ENCODE measurements around the gene MTHFSD. TPM values are rescaled to one million over a fixed set of nuclear protein-coding genes. Genes with fewer than 3 reads are reported as not detected.

MTHFSD gene
- total RNA-seq, 6 donors from 2014 or later: 13.8 to 39.8 (median 22.0) TPM

DNA sequence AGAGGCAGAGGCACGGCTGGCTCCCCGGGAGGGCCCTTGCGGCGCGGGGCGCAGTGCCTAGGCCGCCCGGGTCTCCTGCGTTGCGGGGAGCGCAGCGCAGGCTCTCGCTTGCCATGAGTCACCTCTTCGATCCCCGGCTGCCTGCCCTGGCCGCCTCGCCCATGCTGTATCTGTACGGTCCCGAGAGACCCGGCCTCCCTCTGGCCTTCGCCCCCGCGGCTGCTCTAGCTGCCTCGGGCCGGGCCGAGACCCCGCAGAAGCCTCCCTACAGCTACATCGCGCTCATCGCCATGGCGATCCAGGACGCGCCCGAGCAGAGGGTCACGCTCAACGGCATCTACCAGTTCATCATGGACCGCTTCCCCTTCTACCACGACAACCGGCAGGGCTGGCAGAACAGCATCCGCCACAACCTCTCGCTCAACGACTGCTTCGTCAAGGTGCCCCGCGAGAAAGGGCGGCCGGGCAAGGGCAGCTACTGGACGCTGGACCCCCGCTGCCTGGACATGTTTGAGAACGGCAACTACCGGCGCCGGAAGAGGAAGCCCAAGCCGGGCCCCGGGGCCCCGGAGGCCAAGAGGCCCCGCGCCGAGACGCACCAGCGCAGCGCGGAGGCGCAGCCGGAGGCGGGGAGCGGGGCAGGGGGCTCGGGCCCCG lies 23.7 kb upstream of the MTHFSD start:
- no peaks in the 10 kb centered on the region for H3K36me3 ChIP-seq
- ATAC-seq (ENCODE audit: low FRiP score in 2 of 2): peak in 1 of 2 donors; percentile 13
- H3K9me3 ChIP-seq: no peaks in the 10 kb centered on the region
- H3K4me3 ChIP-seq: peak overlapping the region in 3 of 4 donors; percentile 12 to 42 (median 36)
- peaks cover 0 to 39% (median 13%) of the 10 kb centered on the region in 4 donors for H3K27me3 ChIP-seq
- DNase-seq: peak in 1 of 2 donors; percentile 82
- TF ChIP-seq POLR2A (IDR thresholded peaks at IDR 0.05) (no peak), CTCF (IDR thresholded peaks at IDR 0.05) (no peak), EP300 (IDR thresholded peaks at IDR 0.05) (no peak), POLR2AphosphoS5 (IDR thresholded peaks at IDR 0.05) (no peak)
- peak overlapping the region; percentile 45 to 77 (median 63) for H3K27ac ChIP-seq
- WGBS, 2 donors: 2 to 9% methylated on average over 19 to 45 of the region's 69 CpGs
- peaks cover 16 to 41% (median 33%) of the 10 kb centered on the region in 4 donors for H3K4me1 ChIP-seq

DNA sequence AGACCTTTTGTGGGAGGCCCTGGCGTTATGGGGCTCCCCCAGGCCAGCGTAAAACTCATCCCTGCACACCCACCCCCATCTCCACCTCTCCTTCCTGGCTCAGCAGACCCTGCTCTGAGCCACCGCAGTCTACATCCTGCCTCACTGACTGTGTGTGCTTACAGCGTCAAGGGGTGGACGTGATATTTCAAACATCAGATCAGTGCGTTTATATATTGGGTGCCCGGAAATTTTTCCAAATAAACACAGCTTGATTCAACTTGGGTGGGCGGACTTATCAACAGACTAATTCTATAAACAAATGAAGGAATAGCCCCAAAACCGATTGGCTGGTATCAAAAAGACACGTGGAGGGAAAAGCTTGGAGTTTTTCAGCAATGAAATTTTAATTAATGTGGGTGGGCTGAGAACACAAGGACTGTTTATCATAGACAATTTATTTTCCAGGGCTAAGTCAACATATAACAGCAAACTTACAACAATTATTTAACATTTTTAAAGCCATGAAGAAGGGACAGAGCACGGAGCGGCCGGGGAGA lies 23.1 kb upstream of the MTHFSD start, which contains the start of gene FOXL1:
TSS of gene FOXL1 (plus strand) at position 489 of the 539 bp plus-strand sequence. CDS start 175 bp downstream, outside the sequence.
- ATAC-seq (ENCODE audit: low FRiP score in 2 of 2): no peak
- H3K9me3 ChIP-seq: no peaks in the 10 kb centered on the region
- H3K27me3 ChIP-seq: peaks cover 0 to 39% (median 13%) of the 10 kb centered on the region in 4 donors
- WGBS, 2 donors: 40 to 52% methylated on average over 13 of the region's 13 CpGs
- peak within 1 kb of the TSS in 3 of 4 donors; percentile 12 to 42 (median 36) for H3K4me3 ChIP-seq
- DNase-seq: no peak
- TF ChIP-seq EP300 (IDR thresholded peaks at IDR 0.05): no peak
- no peak for TF ChIP-seq POLR2A (IDR thresholded peaks at IDR 0.05)
- H3K4me1 ChIP-seq: peaks cover 16 to 41% (median 33%) of the 10 kb centered on the region in 4 donors
- peak within 1 kb of the TSS; percentile 45 to 77 (median 63) for H3K27ac ChIP-seq
- H3K36me3 ChIP-seq: no peaks in the 10 kb centered on the region

GRCh38 chr16:86577314-86577971 lies 22.4 kb upstream of the MTHFSD start:
- Histone ChIP-seq H3K9me3 (no peaks in the 10 kb centered on the region), H3K4me1 (peaks cover 16 to 41% (median 33%) of the 10 kb centered on the region in 4 donors), H3K27me3 (peaks cover 0 to 39% (median 13%) of the 10 kb centered on the region in 4 donors), H3K4me3 (peak overlapping the region in 1 of 4 donors; percentile 1), H3K27ac (peak overlapping the region; percentile 42 to 56 (median 54)), H3K36me3 (no peaks in the 10 kb centered on the region)
- TF ChIP-seq EP300 (IDR thresholded peaks at IDR 0.05) (no peak), CTCF (IDR thresholded peaks at IDR 0.05) (no peak), POLR2A (IDR thresholded peaks at IDR 0.05) (no peak), POLR2AphosphoS5 (IDR thresholded peaks at IDR 0.05) (no peak)
- 39 to 40% methylated on average over 12 of the region's 12 CpGs for WGBS, 2 donors
- DNase-seq (no peak), ATAC-seq (ENCODE audit: low FRiP score in 2 of 2) (no peak)

DNA sequence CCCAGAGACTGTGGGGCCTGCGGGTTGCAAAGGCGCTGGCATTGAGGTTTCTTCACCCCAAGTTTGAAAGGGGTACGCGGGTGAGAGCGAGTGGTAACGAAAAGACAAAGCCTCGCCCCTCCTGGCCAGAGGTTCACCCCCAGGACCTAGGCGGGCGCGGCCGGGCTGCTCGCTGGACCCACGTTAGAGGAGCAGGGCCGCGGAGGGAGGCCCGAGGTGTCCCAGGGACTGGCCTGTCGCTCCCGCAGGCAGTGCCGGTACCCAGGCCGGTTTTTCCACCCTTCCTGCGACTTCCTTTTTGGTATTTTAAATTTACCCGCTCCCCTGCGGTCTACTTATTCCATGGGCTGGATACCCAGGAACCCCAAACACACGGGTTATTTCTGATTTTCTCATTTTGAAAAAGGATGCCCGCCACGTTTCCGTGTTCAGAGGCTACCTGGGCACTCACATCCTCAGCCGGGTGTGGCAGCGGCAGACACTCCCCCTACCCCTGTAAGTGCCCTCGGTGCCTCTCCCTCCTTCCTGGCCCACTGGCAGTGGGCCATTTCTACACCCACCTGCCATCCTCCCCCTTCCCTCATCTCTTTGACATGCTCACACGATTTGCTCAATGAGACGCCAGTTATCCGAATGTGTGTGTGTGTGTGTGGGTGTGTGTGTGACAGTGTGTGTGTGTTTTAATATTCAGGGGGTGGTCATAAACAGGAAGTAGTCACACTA lies 21.7 kb upstream of the MTHFSD start:
- Histone ChIP-seq H3K27me3 (peaks cover 0 to 39% (median 14%) of the 10 kb centered on the region in 4 donors), H3K9me3 (no peaks in the 10 kb centered on the region), H3K4me3 (peak overlapping the region in 3 of 4 donors; percentile 28 to 47 (median 30)), H3K36me3 (no peaks in the 10 kb centered on the region), H3K27ac (peak overlapping the region; percentile 42 to 56 (median 54)), H3K4me1 (peaks cover 16 to 41% (median 33%) of the 10 kb centered on the region in 4 donors)
- peak in 1 of 2 donors; percentile 81 for DNase-seq
- WGBS, 2 donors: 15 to 16% methylated on average over 26 to 33 of the region's 33 CpGs
- TF ChIP-seq EP300 (IDR thresholded peaks at IDR 0.05): no peak
- no peak for TF ChIP-seq CTCF (IDR thresholded peaks at IDR 0.05)
- TF ChIP-seq POLR2AphosphoS5 (IDR thresholded peaks at IDR 0.05): no peak
- no peak for TF ChIP-seq POLR2A (IDR thresholded peaks at IDR 0.05)
- ATAC-seq (ENCODE audit: low FRiP score in 2 of 2): no peak
